Keratinocyte (primary cell): ENCODE data around the gene DNAJB11. TPM values are rescaled to one million over a fixed set of nuclear protein-coding genes. Genes with fewer than 3 reads are reported as not detected.
A peak's percentile ranks its signal among the peaks of the same experiment; 100 is the strongest.

Experiments used
- DNase-seq: peaks from one replicate; pipeline ENCODE4 v3.0.0-alpha.2; 2011; ENCODE audit warnings: low read depth, missing footprints, low spot score
- FAIRE-seq: peaks from 2 replicates; lab custom pipeline; 2011; peaks lifted over from hg19 to GRCh38; lab: Jason Lieb, UNC
- H2AFZ ChIP-seq: 2 replicates; pipeline ENCODE4 v1.6.0; 2012; ENCODE audit warnings: low read length, control low read depth, inconsistent platforms; ENCODE audit not compliant: control insufficient read depth
- H3K27ac ChIP-seq: 2 replicates; pipeline ENCODE4 v1.5.1; 2011; ENCODE audit warnings: low read length; ENCODE audit not compliant: control insufficient read depth, insufficient read depth
- H3K27me3 ChIP-seq: 3 replicates; pipeline ENCODE4 v1.6.0; 2011; ENCODE audit warnings: low read length; ENCODE audit not compliant: control insufficient read depth, insufficient read depth; ENCODE audit errors: extremely low read depth
- H3K36me3 ChIP-seq, 2 experiments: 2 replicates in 1 of 2; 3 replicates in 1 of 2; pipeline ENCODE4 v1.5.1; 2011; ENCODE audit warnings: low read length in 2 of 2, mild to moderate bottlenecking in 1 of 2; ENCODE audit not compliant: control insufficient read depth in 2 of 2, insufficient read depth in 2 of 2; ENCODE audit errors: extremely low read depth in 1 of 2
- H3K4me1 ChIP-seq: 3 replicates; pipeline ENCODE4 v1.5.1; 2011; ENCODE audit warnings: low read length; ENCODE audit not compliant: control insufficient read depth, insufficient read depth; ENCODE audit errors: extremely low read depth
- H3K4me2 ChIP-seq: 3 replicates; pipeline ENCODE4 v1.6.0; 2011; ENCODE audit warnings: low read depth, low read length; ENCODE audit not compliant: control insufficient read depth, insufficient read depth; ENCODE audit errors: extremely low read depth
- H3K4me3 ChIP-seq, 3 experiments: fragments of 200-600 bp in 1 of 3; sonication (generic) in 1 of 3; 2 replicates in 2 of 3; 3 replicates in 1 of 3; pipeline ENCODE4 v1.5.1; 2011 to 2016; ENCODE audit warnings: low read length in 3 of 3, mild to moderate bottlenecking in 3 of 3, control low read depth in 2 of 3, inconsistent platforms in 1 of 3, low read depth in 1 of 3, mixed read lengths in 1 of 3, mixed run types in 1 of 3, moderate library complexity in 1 of 3; ENCODE audit not compliant: control insufficient read depth in 2 of 3, insufficient read depth in 2 of 3; ENCODE audit errors: extremely low read depth in 1 of 3
- H3K79me2 ChIP-seq: 2 replicates; pipeline ENCODE4 v1.6.0; 2012; ENCODE audit warnings: low read length; ENCODE audit not compliant: control insufficient read depth, insufficient read depth
- H3K9ac ChIP-seq: 3 replicates; pipeline ENCODE4 v1.6.0; 2011; ENCODE audit warnings: low read length; ENCODE audit not compliant: control insufficient read depth, insufficient read depth; ENCODE audit errors: extremely low read depth
- H3K9me1 ChIP-seq: 3 replicates; pipeline ENCODE4 v1.6.0; 2011; ENCODE audit warnings: low read length; ENCODE audit not compliant: control insufficient read depth, insufficient read depth; ENCODE audit errors: extremely low read depth
- H3K9me3 ChIP-seq: 2 replicates; pipeline ENCODE4 v1.5.1; 2012; ENCODE audit warnings: low read depth, low read length; ENCODE audit not compliant: control insufficient read depth
- H4K20me1 ChIP-seq: 3 replicates; pipeline ENCODE4 v1.6.0; 2011; ENCODE audit warnings: low read length; ENCODE audit not compliant: control insufficient read depth, insufficient read depth; ENCODE audit errors: extremely low read depth
- CTCF ChIP-seq, 3 experiments: IDR thresholded peaks in 1 of 3; conservative IDR thresholded peaks in 1 of 3; optimal IDR thresholded peaks in 1 of 3; 2 replicates in 2 of 3; 3 replicates in 1 of 3; pipeline versions ENCODE3 to v1.5.1; 2011; ENCODE audit warnings: low read length in 3 of 3, mild to moderate bottlenecking in 3 of 3, moderate library complexity in 2 of 3, control low read depth in 1 of 3, inconsistent platforms in 1 of 3; ENCODE audit not compliant: insufficient read depth in 2 of 3; ENCODE audit errors: extremely low read depth in 1 of 3
- EZH2 ChIP-seq: IDR thresholded peaks from one replicate; pipeline ENCODE4 v1.6.1; 2012; ENCODE audit warnings: inconsistent platforms, mild to moderate bottlenecking, low read length, moderate library complexity
- dilution Hi-C: fragments of 300-500 bp; cut with MboI; formaldehyde crosslinking; loops from one replicate; pipeline ENCODE4 v1.7.0; 2020; ENCODE audit warnings: low sequenced_read_pairs; ENCODE audit not compliant: extremely low pct_ligation_motif_present
- polyA plus RNA-seq, 5 experiments: library from polyadenylated mRNA; depleted of rRNA in 3 of 5; stranded (reverse) in 3 of 5; stranded (forward) in 1 of 5; unstranded in 1 of 5; fragments of >200 nt; gene quantifications; 1 replicate in 1 of 5; 2 replicates in 3 of 5; 3 replicates in 1 of 5; pipeline versions ENCODE4 v1.2.1 to v1.2.3, GENCODE V29; 2011 to 2012; ENCODE audit warnings: missing spikeins in 2 of 5, low read depth in 1 of 5, low replicate concordance in 1 of 5

The DNAJB11 gene
- polyA plus RNA-seq, 1 donor (not counting 4 experiments of a cell fraction or from before 2014, with no cell fraction given) = 61.8 TPM

GRCh38 chr3:186540835-186541226 is 29.7 kb upstream of the DNAJB11 start:
- Histone ChIP-seq H4K20me1 (no peaks in the 10 kb centered on the region), H3K4me1 (peaks cover 17% of the 10 kb centered on the region), H3K4me3 (peak overlapping the region in 1 of 3 experiments; percentile 15), H2AFZ (no peak overlapping the region), H3K9me1 (no peaks in the 10 kb centered on the region), H3K9ac (no peak overlapping the region), H3K79me2 (no peaks in the 10 kb centered on the region), H3K27me3 (no peaks in the 10 kb centered on the region), H3K27ac (peak overlapping the region; percentile 64), H3K36me3 (no peaks in the 10 kb centered on the region), H3K4me2 (peak overlapping the region; percentile 68), H3K9me3 (no peaks in the 10 kb centered on the region)
- DNase-seq (peak; percentile 17), FAIRE-seq (no peak)
- TF ChIP-seq EZH2 (no peak), CTCF (optimal IDR thresholded peaks at IDR 0.05 in 1 of 3, IDR thresholded peaks at IDR 0.05 in 1 of 3, conservative IDR thresholded peaks at IDR 0.05 in 1 of 3; ENCODE audit: extremely low read depth in 1 of 3, insufficient read depth in 2 of 3, low read length in 3 of 3) (no peak)
- dilution Hi-C loops = no loop called here

GRCh38 chr3:186544281-186544680 is 26.2 kb upstream of the DNAJB11 start, which contains the start of gene CRYGS:
CRYGS (minus strand) TSS chr3:186544380; CDS start chr3:186544326, 54 bp downstream.
- H2AFZ ChIP-seq = no peak within 1 kb of the TSS
- no peaks in the 10 kb centered on the region for H4K20me1 ChIP-seq
- H3K36me3 ChIP-seq = peaks cover 2 to 4% of the 10 kb centered on the region in 2 experiments
- dilution Hi-C loops = no loop called here
- H3K4me2 ChIP-seq = no peak within 1 kb of the TSS
- no peak for TF ChIP-seq CTCF (optimal IDR thresholded peaks at IDR 0.05 in 1 of 3, IDR thresholded peaks at IDR 0.05 in 1 of 3, conservative IDR thresholded peaks at IDR 0.05 in 1 of 3; ENCODE audit: extremely low read depth in 1 of 3, insufficient read depth in 2 of 3, low read length in 3 of 3)
- TF ChIP-seq EZH2 = no peak
- no peaks in the 10 kb centered on the region for H3K79me2 ChIP-seq
- peaks cover 17% of the 10 kb centered on the region for H3K4me1 ChIP-seq
- no peak within 1 kb of the TSS for H3K4me3 ChIP-seq
- H3K9me3 ChIP-seq = no peaks in the 10 kb centered on the region
- FAIRE-seq = no peak
- H3K9me1 ChIP-seq = no peaks in the 10 kb centered on the region
- DNase-seq = no peak
- H3K27ac ChIP-seq = no peak within 1 kb of the TSS
- no peaks in the 10 kb centered on the region for H3K27me3 ChIP-seq
- no peak within 1 kb of the TSS for H3K9ac ChIP-seq
